ENCODE results near the gene NOTO. TPM values are rescaled to one million over a fixed set of nuclear protein-coding genes. Genes with fewer than 3 reads are reported as not detected.

The NOTO gene
- total RNA-seq, 4 donors from 2014 or later = not detected

DNA sequence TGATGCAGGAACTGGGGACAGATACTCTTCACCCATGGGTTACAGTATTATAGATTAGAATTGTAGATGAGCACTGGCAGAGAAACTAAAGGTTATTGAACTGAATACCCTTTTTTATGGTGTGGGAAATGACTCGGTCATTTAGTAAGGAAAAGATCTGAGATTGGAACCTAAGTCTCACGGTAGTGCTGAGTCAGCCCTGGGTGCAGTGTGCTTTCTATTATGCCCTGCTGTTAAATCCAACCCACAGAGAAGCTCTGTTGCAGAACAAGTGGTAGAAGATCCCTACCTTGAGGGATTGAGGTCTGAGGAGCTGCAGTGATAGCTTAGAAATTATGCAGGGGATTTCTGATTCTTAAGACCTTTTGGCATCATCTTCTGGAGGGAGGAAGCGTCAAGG lies 44.5 kb downstream of the NOTO start:
- TF ChIP-seq POLR2A (IDR thresholded peaks at IDR 0.05) = no peak
- TF ChIP-seq, protein P1, sequence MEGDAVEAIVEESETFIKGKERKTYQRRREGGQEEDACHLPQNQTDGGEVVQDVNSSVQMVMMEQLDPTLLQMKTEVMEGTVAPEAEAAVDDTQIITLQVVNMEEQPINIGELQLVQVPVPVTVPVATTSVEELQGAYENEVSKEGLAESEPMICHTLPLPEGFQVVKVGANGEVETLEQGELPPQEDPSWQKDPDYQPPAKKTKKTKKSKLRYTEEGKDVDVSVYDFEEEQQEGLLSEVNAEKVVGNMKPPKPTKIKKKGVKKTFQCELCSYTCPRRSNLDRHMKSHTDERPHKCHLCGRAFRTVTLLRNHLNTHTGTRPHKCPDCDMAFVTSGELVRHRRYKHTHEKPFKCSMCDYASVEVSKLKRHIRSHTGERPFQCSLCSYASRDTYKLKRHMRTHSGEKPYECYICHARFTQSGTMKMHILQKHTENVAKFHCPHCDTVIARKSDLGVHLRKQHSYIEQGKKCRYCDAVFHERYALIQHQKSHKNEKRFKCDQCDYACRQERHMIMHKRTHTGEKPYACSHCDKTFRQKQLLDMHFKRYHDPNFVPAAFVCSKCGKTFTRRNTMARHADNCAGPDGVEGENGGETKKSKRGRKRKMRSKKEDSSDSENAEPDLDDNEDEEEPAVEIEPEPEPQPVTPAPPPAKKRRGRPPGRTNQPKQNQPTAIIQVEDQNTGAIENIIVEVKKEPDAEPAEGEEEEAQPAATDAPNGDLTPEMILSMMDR (IDR thresholded peaks at IDR 0.05) = no peak
- intact Hi-C loops (cut with DNase I; ENCODE audit: low total_unique reads) = no loop called here
- no peak overlapping the region for H3K4me3 ChIP-seq (ENCODE audit: low read depth, poor library complexity, severe bottlenecking)
- 82 to 86% methylated on average over 3 of the region's 3 CpGs for WGBS, 2 donors
- DNase-seq (ENCODE audit: low spot score in 2 of 2) = no peak

DNA sequence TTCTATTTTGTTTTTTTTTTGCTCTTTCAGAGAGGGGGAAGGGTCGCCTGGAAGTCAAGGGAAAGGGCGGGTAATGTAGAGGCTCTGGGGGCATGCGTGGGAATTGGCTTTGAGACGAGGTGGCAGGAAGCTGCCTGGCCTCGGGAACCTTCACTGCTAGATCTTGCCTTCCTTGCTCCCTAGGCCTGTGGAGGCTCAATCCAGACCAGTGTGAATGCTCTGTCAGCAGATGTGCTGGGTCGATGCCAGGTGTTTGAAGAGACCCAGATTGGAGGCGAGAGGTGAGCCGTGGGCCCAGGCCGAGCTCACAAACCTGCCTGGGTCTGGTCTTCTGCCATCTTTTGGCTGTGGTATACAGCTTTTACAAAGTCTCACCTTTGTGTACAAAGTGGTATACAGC lies 47.3 kb downstream of the NOTO start:
- intact Hi-C loops (cut with DNase I; ENCODE audit: low total_unique reads) = no loop called here
- 85 to 86% methylated on average over 9 of the region's 9 CpGs for WGBS, 2 donors
- TF ChIP-seq, protein P1 (IDR thresholded peaks at IDR 0.05) = no peak
- TF ChIP-seq POLR2A (IDR thresholded peaks at IDR 0.05) = no peak
- peak in 1 of 2 donors; percentile 80 for DNase-seq (ENCODE audit: low spot score in 2 of 2)
- H3K4me3 ChIP-seq (ENCODE audit: low read depth, poor library complexity, severe bottlenecking) = no peak overlapping the region

DNA sequence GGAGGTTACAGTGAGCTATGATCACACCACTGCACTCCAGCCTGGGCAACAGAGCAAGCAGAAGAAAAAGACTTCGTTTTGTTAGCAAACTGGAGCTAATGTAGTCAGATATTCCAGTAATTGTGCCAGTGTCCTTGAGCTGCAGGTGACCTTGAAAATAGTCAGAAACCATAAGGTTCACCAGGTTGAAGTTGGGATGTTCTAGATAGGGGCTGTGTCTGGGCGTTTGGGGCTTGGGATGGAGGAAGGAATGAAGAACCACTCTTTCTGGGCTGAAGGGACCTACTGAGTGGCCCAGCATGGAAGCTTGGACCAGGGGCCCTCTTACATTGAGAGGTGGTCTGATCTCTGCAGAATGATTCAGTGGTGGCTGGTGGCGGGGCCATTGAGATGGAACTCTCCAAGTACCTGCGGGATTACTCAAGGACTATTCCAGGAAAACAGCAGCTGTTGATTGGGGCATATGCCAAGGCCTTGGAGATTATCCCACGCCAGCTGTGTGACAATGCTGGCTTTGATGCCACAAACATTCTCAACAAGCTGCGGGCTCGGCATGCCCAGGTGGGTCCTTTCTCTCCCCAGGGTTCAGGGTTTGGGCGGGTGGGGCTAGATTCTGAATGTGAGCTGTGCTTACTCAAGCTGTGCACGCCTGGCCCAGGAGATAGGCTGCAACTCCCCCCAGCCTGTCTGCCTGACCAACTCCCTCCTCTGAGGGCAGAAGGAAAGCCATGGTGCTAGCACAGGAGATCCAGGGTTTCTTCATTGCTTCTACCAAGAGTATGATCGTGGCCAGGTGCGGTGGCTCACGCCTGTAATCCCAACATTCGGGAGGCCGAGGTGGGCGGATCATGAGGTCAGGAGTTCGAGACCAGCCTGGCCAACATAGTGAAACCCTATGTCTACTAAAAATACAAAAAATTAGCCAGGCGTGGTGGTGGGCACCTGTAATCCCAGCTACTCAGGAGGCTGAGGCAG lies 48.8 kb downstream of the NOTO start:
- TF ChIP-seq POLR2A (IDR thresholded peaks at IDR 0.05) = no peak
- TF ChIP-seq, protein P1 (IDR thresholded peaks at IDR 0.05) = no peak
- 90 to 94% methylated on average over 16 to 17 of the region's 17 CpGs for WGBS, 2 donors
- intact Hi-C loops (cut with DNase I; ENCODE audit: low total_unique reads) = no loop called here
- no peak overlapping the region for H3K4me3 ChIP-seq (ENCODE audit: low read depth, poor library complexity, severe bottlenecking)
- peak in 1 of 2 donors; percentile 77 for DNase-seq (ENCODE audit: low spot score in 2 of 2)

DNA sequence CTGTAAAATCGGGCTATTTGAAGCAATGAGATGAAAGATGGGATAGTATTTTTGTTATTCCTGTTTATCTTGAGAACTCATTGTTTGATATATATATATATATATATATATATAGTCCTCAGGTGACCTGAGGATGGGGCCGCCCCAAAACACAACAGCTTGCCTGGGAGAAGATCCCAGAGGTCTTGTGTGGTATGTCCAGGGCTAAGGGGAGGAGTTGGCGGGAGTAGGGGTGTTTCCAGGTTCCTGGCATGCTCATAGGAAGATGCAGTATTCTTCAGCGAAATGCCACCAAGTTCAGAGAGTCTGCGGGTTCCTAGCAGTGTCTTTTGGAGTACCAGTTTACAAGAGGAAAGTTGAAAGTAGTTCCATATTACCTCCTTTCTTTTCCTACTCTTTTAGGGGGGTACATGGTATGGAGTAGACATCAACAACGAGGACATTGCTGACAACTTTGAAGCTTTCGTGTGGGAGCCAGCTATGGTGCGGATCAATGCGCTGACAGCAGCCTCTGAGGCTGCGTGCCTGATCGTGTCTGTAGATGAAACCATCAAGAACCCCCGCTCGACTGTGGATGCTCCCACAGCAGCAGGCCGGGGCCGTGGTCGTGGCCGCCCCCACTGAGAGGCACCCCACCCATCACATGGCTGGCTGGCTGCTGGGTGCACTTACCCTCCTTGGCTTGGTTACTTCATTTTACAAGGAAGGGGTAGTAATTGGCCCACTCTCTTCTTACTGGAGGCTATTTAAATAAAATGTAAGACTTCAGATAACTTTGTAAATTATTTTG lies 50.1 kb downstream of the NOTO start:
- TF ChIP-seq POLR2A (IDR thresholded peaks at IDR 0.05) = no peak
- TF ChIP-seq, protein P1 (IDR thresholded peaks at IDR 0.05) = no peak
- intact Hi-C loops (cut with DNase I; ENCODE audit: low total_unique reads) = no loop called here
- no peak overlapping the region for H3K4me3 ChIP-seq (ENCODE audit: low read depth, poor library complexity, severe bottlenecking)
- DNase-seq (ENCODE audit: low spot score in 2 of 2) = peak in 1 of 2 donors; percentile 74
- WGBS, 2 donors = 74 to 76% methylated on average over 17 of the region's 17 CpGs

DNA sequence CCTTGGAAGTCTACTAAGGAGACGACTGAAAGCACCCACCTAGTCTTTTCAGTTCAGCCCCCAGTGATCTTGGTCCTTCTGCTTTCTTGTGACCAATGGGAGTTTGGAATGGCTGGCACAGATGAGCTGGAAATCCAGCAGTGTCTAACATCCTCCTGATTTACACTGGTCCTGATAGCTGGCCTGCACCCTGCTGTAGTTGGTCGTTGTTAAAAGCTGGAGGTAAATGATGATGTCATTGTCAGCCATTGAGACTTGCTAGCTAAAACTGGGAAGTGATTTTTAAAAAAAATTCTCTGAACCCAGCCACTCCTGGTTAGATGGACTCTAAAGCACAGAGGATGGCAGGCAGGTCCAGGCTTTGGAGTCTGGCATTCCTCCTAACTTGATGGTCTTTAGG lies 51.0 kb downstream of the NOTO start:
- DNase-seq (ENCODE audit: low spot score in 2 of 2) = peak in 1 of 2 donors; percentile 28
- intact Hi-C loops (cut with DNase I; ENCODE audit: low total_unique reads) = no loop called here
- TF ChIP-seq POLR2A (IDR thresholded peaks at IDR 0.05) = no peak
- TF ChIP-seq, protein P1 (IDR thresholded peaks at IDR 0.05) = no peak
- 54 to 73% methylated on average over 2 of the region's 2 CpGs for WGBS, 2 donors
- no peak overlapping the region for H3K4me3 ChIP-seq (ENCODE audit: low read depth, poor library complexity, severe bottlenecking)
